Activated naive CD4-positive, alpha-beta T cell treated with anti-CD3 and anti-CD28 coated beads, Interleukin-2, amount 50 U/mL, for 16 hours (primary cell): ENCODE results near the gene RNF169.

ENCODE experiments used
- DNase-seq: peaks from one replicate; pipeline ENCODE4 v3.0.0-alpha.2; 2020

The RNF169 gene

DNA sequence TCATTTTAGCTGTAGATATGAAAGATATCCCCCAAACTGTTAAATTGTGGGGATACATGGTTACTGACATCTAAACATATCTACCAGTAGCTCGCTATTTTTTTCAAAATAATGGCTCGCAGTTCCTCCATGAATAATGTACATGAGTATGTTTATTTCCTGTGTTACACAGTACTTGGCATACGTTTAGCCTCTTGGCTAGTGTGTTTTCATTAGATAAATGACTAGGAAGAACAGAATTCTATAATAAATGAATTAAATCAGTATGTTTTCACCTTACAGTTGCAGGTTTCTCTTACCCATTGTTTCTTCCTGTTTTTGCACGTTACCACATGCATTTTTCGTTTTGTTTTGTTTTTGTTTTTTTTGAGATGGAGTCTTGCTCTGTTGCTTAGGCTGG is 21.8 kb downstream of the RNF169 start:
- DNase-seq = no peak

DNA sequence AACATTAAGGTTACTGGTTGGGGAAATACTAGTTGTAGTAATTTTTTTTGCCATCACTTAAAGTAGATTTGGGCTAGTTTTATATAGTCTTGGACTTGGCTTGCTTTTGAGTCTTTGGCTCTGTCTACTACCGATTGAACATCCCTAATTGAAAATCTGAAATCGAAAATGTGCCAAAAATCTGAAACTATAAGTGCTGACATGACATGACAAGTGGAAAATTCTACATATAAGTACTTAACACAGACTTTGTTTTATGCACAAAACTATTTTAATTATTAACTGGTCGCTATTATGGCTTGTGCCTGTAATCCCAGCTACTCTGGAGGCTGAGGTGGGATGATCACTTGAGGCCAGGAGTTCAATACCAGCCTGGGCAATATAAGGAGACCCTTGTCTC is 22.5 kb downstream of the RNF169 start:
- no peak for DNase-seq

DNA sequence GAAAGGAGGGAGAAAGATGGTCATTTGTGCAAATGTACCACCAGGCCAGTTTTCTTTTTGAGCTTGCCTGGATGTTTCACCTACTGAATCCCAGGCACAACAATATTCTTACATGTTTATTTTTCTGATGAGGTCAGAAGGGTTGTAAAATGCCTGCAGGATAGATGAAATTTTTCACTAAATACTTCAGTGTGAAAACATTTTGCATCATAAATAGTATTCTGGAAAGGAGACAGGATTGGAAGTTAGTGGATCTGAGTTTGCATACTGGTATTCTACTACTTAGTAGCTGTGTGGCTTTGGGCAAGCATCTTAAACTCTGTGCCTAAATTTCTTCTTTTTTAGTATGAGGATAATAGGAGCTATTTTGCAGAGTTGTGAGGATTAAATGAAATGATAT is 24.8 kb downstream of the RNF169 start:
- DNase-seq = no peak

DNA sequence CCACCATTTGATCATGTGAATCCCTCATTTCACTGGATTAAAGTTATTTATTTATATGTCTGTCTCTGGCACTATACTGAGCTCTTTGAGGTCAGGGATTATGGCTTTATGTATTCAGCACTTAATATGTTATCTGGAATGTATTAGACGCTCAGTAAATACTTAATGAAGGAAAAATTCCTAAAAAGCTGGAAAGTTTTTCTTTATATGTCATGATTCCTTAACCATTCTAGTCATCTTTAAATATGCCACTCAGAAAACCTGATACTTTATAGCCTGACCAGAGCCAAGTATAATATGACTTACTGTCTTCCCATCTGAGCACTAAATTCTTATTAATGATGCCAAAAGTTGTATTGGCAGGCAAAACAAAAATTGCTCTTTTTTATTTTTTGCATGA is 27.1 kb downstream of the RNF169 start:
- no peak for DNase-seq

DNA sequence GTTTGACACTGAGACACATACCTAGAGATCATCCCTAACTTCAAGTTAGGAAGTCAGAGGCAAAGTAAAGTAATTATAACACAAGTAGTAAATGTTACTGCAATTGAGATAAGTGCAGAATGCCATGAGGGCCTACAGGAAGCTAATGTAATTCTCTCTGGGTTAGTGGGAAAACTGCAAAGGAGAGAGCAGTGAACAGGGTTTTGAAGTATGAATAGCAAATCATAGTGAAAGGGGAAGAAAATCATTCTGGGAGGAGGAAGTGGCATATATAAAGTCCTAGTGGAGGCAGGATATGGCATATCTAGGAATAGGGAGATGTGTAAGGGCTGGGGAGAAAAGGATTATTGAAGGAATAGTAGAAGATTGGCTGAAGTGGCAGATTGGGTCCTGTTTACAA is 27.9 kb downstream of the RNF169 start:
- no peak for DNase-seq

DNA sequence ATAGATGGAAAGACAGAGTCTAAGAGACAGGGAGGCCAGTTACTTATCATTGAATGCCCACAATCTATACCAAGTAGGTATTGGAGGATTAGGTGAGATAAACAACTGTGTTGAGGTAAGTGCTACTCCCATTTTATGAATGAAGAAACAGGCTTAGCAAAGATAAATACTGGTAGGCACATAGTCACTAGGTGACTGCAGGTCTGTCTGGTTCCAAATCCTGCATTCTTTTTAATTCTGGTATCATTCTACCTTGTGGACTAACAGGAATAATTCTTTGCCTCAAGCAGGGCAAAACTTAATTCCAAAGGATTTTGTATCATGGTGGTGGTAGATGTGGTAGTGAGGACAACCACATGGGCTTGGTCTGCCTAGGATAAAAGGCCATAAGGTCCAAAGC is 28.4 kb downstream of the RNF169 start:
- DNase-seq = no peak

DNA sequence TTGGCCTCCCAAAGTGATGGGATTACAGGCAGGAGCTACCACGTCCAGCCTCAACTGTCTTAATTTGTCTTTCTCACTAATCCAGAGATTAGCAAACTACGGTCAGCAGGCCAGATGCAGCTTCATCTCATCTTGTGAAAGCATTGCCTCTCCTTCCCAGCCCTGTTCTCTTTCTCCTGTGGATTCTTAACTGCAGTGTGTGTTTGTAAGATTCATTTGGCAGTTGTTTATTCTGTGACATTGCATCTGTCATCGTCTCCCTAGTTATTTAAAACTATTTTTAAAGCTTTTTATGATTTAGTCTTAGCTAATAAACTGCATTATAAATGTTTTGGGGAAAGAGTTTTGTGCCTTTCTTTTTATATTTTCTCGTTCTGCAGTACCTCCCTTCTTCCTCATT is 29.2 kb downstream of the RNF169 start:
- no peak for DNase-seq

DNA sequence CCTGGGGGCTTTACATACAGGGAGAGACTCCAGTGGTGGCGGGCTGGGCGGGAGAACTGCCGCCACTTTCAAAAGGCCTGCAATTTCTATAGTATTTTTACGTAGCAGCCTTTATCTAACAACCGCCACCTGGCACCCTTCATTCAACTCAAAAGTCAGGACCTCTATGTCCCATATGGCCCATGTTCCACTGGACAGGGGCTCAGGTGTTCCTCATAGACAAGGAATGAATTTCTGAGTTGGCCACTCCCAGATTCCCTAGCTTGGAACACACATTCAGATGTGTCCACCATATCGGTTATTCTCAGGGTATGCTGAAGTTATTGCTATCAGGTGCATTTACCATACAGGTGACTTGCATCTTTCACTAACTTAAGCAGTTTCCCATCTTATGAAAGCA is 29.9 kb downstream of the RNF169 start:
- no peak for DNase-seq

DNA sequence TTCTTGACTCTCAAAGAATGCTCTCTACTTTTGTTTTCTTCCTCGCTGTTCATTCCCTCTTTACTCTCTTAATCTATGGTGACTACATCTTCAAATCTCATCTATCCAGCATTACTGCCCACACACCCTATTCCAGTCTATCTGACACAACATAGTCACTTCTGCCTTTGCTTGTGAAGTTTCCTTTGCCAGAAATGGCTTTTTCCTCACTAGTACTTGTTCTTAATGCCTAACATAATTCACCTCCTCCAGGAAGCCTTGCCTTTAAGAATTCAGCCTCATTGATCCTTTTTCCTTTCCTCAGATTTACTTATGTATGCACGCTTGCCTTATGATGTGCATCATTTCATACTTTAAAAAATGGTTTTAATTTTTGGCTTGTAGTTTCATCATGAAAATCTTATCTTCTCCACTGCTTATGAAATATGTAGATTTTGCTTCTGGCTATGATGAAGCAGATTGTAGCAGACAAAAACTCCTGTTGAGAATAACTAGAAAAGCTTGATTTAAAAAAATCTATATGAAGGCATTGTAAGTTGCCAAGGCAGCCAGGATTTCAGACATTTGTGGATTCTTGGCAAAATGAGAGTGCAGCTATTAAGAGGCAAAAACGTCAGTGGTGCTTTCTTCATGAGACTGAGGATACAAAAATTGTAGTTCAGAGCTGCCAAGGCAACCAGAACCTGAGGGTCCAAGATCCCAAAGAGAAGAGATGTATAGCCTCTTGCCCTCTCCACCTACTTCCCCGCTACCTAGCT is 31.8 kb downstream of the RNF169 start:
- DNase-seq = no peak

DNA sequence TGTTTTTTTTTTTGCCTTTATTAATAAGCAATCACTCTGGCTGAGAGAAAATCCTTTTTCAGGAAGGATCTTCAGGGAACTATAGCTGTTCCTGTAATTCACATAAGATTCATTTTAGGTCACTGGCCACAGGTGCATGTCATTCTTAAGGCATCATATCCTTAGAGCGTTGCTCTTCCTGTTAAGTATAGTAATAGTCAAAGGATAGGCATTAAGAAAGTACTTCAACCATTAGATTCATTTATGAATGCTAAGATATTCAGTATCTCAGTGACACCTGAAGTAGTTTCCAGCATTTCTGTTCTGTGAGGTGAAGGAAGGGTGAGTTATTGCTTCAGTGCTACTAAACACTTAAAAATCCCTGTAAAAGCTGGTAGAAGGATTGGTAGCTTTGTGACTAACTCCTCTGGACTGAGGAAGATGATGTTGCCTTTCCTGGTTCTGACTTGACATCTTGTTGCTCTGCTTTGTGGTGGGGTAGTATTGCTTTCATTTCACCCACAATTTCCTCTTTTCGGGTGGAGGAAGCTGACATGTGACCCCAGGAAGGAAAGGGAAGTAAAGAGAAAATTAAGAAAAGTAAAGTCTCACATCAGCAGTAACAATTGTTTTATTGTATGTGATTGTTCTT is 34.7 kb downstream of the RNF169 start:
- DNase-seq = no peak

DNA sequence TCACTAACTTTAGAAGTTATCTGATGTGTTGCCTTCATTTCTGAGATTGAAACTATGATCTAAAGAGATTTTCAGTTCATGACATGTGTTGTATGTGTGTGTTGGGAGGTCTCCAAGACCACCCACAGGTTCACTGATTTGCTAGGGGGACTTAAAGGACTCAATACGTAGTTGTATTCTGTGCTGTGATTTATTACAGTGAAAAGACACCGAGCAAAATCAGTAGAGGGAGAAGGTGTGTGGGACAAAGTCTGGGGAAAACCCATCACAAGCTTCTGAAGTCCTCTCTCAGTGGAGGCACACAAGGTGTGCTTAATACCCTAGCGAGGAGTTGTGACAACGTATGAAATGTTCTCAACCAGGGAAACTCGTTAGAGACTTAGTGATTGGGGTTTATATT is 35.6 kb downstream of the RNF169 start:
- no peak for DNase-seq

DNA sequence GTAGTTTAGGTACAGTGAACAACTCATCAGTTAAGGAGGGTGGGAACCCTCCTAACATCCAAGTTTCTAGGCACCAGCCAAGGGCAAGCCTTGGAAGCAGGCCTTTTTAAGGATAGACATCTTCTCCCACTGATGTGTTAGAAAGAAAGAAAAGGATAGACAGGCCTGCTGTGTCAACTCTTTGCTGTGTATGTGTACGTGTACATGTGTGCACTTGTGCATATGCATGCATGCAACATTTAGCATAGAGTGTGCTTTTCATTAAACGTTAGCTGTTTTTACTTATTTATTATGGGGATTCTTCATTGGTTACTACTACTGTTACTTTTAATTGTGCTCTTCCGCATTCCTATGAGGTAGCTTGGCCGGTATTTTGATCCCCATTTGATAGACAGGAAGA is 36.1 kb downstream of the RNF169 start:
- no peak for DNase-seq

DNA sequence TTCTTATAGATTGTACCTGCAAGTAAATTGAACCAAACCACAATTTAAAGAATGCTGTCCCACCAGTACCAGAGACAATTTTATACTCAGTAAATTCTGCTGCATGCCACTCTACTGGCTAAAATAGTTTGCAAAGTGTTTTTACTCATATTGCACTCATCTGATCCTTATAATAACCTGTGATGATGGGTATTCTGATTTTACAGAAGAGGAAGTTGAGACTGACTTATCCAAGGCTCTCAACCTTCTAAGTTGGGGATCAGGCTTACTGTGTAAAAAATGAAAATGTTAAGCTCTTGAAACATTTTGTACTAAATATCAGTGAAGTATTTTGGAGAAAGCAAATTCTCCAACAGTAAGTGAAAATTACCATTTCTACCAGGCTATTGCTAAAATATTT is 37.9 kb downstream of the RNF169 start:
- DNase-seq = no peak

DNA sequence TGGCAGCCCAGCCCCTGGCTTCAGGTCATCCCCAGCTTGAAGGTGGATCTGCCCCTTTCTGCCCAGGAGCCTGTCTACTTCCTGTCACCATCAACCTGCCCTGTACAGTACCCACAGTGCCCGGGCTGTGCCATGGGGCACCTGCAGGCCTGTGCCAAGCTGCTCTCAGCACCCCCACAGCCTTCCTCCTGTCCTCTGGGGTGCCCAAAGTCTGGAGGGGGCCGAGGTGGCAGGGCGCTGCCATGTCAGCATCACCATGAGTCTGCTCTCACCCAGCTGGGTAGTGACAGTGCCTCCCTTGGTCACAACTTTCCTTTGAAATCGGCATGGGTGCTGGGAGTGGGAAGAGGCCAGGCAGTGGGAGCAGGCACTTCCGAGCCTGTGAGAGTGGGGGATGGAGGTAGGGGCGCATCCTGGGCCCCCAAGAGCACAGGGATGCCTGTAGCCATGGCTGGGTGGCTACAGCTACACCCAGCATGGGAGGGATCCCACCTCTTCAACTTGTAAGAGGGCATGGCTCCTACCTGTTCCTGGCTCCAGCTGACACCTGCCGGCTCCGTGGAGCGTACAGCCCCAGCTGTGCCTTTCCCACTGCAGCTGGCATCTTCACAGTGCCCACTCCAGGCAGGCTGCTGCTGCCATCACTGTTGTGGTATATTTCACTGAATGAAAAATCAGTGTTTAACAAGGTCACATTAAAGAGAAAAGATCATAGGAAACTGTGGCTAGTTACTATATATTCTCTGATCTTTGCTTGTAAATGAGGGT is 42.9 kb downstream of the RNF169 start:
- no peak for DNase-seq

DNA sequence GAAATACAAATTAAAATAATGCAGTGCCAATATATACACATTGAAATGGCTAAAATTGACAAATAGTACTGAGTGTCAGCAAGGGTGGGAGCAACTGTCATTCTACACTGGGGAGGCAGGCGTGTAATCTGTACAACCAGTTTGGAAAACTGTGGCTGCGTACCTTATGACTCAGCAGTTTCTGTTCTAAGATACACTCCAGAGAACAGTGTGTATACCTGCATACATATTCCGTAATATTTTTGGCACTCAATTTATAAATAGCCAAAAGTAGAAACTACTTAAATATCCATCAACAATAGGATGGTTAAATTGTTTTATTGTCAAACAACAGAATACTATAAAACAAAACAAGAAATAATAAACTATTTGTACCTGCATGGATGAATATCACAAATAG is 57.6 kb downstream of the RNF169 start:
- DNase-seq = no peak

DNA sequence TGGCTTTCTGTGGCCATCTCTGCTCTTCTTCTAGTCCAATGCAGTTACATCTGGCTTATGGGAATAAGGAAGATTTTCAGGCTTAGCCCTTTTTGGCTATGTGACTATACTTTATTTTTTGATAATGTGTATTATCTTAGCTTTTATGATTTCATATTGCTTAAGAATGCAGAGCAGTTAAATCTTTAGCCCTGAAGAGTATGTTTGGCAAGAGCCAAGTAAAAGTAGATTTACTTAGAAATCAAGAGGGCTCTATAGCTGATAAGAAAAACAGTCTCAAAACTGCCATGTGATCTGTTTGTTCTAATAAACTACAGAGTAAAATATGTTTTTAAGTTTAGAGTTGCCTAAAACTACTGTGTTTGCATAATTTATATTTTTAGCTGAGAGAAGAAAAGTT is 61.2 kb downstream of the RNF169 start:
- no peak for DNase-seq

DNA sequence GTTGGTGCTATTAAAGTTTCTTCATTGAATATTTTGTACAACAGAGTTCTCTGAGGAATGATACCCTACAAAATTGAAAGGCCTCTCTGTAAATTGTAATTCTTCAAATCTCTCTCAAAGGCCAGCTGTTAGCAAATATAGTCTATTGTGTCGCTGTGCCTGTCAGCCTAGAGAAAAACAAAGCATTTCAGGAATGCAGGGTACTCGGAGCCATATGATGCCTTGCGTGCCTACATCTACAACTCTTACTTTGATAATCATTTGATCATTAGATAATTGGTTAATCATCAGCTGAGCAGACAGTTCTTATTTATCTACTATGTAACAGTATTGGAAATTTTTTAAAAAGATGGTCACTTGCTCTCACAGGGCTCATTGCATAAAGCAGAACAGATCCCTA is 67.3 kb downstream of the RNF169 start:
- no peak for DNase-seq

DNA sequence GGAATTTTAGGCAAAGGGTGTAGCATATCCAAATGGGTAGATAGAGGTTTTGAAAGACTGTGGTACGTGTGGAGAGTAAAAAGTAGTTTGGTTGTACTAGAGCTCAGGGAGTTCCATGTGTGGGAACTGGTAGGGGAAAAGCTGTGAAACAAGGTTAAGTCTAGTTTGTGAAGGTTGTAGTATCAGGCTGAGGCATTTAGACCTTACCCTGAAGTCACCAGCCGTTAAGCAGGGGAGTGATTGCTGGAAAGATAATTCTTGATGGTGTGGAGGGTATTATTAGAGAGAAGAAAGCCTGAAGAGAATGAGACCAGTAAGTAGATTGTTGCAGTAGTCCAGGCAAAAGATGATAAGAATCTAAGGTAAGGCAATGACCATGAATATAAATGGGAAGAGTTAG is 68.0 kb downstream of the RNF169 start:
- no peak for DNase-seq

DNA sequence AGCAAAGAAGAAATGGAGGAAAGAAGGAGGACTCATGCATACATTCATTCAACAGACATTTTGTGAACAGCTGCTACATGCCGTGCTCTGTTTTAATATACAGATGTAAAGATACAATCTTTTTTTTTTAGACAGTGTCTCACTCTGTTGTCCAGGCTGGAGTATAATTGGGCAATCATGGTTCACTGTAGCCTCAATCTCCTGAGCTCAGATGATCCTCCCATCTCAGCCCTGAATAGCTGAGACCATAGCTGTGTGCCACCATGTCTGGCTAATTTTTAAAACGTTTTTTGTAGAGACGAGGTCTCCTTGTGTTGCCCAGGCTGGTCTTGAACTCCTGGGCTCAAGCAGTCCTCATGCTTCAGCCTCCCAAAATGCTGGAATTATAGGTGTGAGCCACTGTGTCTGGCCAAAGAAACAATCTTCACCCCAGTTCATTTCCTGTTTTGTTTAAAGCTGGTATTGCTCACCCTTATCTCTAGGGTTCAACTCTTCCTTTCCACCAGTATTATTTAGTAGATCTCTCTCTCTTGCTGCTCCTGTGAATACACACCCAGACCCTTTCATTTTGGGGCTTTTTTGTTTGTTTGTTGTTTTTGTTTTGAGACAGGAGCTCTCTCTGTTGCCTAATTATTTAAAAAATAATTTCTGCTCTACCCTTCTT is 69.8 kb downstream of the RNF169 start:
- no peak for DNase-seq

DNA sequence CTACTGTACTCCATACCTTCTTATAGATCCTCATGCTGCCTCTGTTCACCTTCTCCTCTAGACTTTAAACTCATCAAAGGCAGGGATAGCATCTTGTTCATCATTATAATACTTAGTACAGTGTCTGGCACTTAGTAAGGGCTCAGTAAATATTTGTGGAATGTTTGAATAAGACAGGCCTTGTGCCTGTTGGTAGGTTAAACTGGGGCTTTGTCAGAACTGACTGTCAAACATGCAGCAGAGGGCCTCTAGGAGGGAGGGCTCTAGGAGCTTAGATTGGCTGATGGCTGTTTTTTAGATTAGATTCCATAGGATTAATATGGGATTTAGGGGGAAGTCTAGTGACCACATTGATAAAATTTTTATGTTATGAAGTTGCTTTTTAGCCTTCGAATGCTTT is 70.8 kb downstream of the RNF169 start:
- no peak for DNase-seq

DNA sequence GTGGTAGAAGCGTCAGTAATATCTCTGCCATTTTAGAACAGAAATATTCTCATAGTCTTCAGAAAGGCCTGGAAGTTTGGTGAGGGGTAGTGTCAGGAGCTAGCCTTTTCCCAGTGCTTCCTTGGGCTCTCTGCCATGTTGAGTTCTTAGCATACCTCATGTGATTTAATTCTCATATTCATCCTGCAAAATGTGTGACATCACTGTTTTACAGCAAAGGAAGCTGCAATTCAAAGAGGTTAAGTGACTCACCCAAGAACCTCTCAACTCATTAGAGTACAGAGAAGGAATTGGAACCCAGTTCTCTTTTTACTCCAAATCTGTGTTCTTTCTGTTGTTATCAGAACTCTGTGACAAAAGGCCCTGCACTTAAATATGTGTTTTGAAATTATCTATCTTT is 72.1 kb downstream of the RNF169 start:
- no peak for DNase-seq

DNA sequence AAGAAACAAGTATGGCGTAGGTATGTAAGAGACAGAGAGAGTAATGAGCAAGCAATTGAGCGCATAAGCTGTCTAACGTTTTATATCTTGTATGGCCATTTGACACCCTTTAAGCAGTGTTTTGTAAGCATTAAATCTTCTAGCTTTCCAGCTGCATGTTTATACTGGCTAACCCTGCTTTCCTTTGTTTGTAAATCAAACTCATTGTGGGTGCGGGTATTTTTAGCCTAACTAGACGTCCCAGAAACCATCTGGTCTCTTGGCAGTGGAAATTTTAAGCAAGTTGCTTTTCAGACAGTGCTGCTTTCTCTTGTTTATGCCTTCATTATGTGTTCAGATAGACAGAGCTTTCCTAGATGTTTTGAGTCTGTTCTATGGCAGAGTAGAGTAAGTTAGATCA is 73.5 kb downstream of the RNF169 start:
- DNase-seq = no peak

DNA sequence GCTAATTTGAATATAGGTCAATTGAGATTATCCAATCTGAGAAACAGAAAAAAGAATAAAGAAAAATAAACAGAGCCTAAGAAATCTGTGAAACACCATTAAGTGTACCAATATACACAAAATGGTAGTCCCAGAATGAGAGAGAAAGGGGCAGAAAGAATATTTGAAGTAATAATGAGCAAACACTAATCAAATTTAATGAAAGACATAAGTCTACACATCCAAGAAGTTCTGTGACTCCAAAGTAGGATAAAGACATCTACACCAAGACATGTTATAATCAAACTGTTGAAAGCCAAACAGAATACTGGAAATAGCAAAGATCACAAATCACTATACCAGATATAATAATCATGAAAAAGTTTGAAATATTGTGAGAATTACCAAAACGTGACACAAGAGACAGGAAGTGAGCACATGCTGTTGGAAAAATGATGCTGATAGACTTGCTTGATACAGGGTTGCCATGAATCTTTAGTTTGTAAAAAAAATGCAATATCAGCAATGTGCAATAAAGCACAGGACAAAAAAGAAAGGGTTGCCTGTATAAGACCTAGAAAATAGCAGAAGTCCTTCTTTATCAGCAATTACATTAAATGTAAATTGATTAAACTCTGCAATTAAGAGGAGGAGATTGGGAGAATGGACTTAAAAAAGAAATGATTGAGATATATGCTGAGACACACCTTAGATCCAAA is 75.8 kb downstream of the RNF169 start:
- DNase-seq = no peak
